Mononuclear cell (primary cell): ENCODE results near the gene COMMD4. TPM values are rescaled to one million over a fixed set of nuclear protein-coding genes. Genes with fewer than 3 reads are reported as not detected.
A peak's percentile ranks its signal among the peaks of the same experiment; 100 is the strongest.
"Not testable (repeated sequence)": the region's sequence is repeated elsewhere in the genome, so short reads cannot be mapped to it uniquely, and the experiment has no call there.

Experiments used
- H3K27me3 ChIP-seq: 2 replicates; pipeline ENCODE4 v1.6.0; 2011; ENCODE audit warnings: low read length, control low read depth; ENCODE audit not compliant: insufficient read depth
- H3K4me1 ChIP-seq: 2 replicates; pipeline ENCODE4 v1.5.1; 2011; ENCODE audit warnings: mild to moderate bottlenecking, low read length, control low read depth; ENCODE audit not compliant: insufficient read depth
- H3K4me3 ChIP-seq: 2 replicates; pipeline ENCODE4 v1.5.1; 2011; ENCODE audit warnings: mild to moderate bottlenecking, low read length, moderate library complexity
- H3K9me3 ChIP-seq: 2 replicates; pipeline ENCODE4 v1.5.1; 2011; ENCODE audit warnings: low read depth, mild to moderate bottlenecking, control low read depth, low read length
- total RNA-seq: library from RNA; depleted of rRNA; stranded (reverse); fragments of >200 nt; gene quantifications from one replicate; pipeline ENCODE4 v1.2.3, GENCODE V29; 2012

The COMMD4 gene
- total RNA-seq, result 8.9 TPM

- H3K27me3 ChIP-seq, result no peaks in the 10 kb centered on the region
- H3K4me3 ChIP-seq, result peak within 1 kb of the TSS; percentile 62
- H3K9me3 ChIP-seq, result no peaks in the 10 kb centered on the region
- H3K4me1 ChIP-seq, result peaks cover 18% of the 10 kb centered on the region
Measured at GRCh38 chr15:75335705-75336355, at the start of gene COMMD4. Gene COMMD4, plus strand, starts transcription at chr15:75336063. Its CDS starts 27 bp downstream, at chr15:75336090.

DNA sequence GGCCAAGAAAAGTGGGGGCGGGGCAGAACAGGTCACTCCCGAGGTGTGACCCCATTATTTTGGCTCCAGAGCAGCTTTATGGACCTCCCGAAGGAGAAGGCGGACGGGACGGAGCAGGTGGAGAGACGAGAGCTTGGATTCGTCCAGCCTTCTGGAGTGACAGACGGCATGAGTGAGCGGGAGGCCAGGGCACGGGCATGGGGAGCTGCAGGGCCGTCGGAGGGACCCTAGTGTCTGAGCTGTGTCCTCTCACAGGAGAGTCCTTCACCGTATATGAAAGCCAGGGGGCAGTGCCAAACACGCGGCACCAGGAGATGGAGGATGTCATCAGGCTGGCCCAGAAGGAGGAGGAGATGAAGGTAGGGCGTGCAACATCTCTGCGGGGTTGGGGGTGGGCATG is 42.2 kb upstream of the COMMD4 start:
- not testable (repeated sequence) for H3K4me3 ChIP-seq, H3K9me3 ChIP-seq, H3K4me1 ChIP-seq, H3K27me3 ChIP-seq

GRCh38 chr15:75298541-75299310 is 37.1 kb upstream of the COMMD4 start:
- not testable (repeated sequence) for H3K4me3 ChIP-seq, H3K4me1 ChIP-seq, H3K9me3 ChIP-seq, H3K27me3 ChIP-seq

DNA sequence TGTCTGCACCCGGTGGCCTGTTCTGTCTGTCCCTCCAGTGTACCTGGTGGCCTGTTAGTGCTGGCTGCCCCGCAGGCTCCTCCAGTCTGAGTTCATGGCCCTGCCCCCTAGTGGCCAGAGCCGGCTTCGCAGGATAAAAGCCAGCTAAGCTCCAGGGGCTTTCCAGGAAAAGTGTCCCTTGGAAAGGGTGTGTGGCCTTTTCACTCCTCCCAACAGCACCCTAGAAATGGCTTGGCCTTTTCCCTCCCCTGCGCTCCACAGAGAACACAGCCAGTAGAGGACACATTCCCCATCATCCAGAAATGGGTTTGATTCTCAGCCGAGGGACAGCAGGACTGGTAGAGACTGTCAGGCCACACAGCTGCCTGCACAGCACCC is 36.6 kb upstream of the COMMD4 start:
- not testable (repeated sequence) for H3K27me3 ChIP-seq, H3K4me3 ChIP-seq, H3K4me1 ChIP-seq, H3K9me3 ChIP-seq

DNA sequence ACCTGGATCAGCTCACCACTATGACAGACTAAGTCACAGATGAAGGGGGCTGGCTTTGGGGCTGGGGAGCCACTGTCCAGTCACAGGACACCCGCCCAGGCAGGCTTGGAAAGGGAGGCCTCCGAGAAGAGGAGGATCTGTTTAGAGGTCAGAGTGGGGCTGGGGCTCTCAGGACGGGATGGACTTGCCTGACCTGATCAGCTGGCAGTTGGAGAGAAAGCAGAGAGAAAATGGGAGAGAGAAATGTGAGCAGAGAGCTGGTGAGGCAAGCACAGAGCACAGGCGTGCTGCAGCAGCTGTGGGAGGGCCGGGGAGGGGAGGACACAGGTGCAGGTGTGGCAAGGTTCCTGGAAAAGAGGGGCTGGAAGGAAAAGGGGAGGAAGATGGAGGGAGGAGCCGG is 35.8 kb upstream of the COMMD4 start:
- not testable (repeated sequence) for H3K27me3 ChIP-seq, H3K4me3 ChIP-seq, H3K4me1 ChIP-seq, H3K9me3 ChIP-seq

DNA sequence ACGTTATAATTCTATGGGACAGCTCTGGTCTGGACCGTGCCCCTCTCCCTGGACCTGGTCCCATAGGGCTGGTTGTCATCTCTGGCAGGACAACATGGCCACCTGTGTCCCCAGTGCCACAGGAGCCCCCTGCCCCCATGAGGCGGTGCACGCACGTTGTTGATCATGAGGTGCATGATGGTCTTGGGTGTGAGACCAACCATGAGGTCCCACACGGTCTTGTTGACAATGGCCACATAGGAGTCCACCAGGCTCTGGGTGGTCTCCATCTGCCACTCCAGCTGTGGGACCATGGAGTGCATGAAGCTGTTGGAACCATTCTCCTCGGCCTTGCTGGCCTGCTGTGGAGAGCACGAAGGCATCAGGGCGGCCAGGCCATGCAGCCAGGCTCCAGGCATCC is 33.5 kb upstream of the COMMD4 start:
- Histone ChIP-seq H3K4me1 (no peaks in the 10 kb centered on the region), H3K27me3 (no peaks in the 10 kb centered on the region), H3K9me3 (no peaks in the 10 kb centered on the region), H3K4me3 (no peak overlapping the region)

DNA sequence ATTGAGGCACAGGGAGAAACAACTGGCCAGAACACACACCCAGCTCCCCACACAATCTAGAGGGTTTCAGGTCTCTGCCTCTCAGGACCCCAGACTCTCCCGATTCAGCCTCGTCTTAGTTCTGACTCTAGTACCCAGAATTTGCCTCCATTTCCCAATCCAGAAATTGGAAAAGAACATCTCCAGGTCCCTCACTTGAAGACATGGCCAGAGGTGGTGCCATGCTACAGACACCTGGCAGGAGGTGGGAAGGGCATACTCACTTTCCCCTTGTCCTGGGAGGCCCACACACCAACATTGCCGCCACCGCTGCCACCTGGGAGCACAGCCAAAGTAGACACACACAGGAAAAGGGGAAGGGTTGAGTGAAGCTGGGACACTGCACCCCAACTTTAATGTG is 33.1 kb upstream of the COMMD4 start:
- H3K27me3 ChIP-seq, H3K4me3 ChIP-seq, H3K4me1 ChIP-seq, H3K9me3 ChIP-seq: not testable (repeated sequence)

GRCh38 chr15:75306188-75306587 is 29.7 kb upstream of the COMMD4 start:
- Histone ChIP-seq H3K4me1 (no peaks in the 10 kb centered on the region), H3K9me3 (no peaks in the 10 kb centered on the region), H3K27me3 (no peaks in the 10 kb centered on the region), H3K4me3 (no peak overlapping the region)

DNA sequence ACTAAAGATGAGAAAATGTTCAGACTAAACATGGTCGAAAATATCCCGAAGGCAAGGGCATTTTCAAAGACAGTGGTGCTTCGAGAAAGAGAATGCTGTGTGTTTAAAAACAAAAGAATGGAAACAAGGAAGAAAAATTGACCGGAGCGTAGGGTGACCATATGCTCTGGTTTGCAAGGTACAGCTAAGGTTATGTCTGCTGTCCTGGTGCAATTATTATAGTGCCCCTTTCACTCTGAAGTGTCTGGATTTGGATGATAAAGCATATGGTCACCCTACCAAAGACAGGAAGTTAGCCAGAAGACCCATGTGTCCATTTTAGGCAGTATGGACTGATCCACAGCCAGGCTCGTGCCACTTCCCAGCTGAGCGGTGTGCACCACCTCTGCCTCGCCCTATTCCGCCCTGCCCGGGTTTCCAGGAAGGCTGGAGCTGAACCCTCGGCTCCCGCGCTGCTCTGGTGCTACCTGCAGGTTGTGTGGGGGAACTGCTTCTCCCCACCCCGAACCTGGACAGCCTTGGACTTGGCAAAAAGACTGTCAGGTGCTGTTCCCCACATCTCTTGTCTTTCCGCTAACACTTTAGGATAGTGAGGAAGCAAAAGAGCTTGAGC is 28.0 kb upstream of the COMMD4 start:
- no peaks in the 10 kb centered on the region for H3K9me3 ChIP-seq
- no peaks in the 10 kb centered on the region for H3K27me3 ChIP-seq
- H3K4me3 ChIP-seq, result no peak overlapping the region
- H3K4me1 ChIP-seq, result no peaks in the 10 kb centered on the region

GRCh38 chr15:75309711-75310110 is 26.2 kb upstream of the COMMD4 start:
- H3K27me3 ChIP-seq, result no peaks in the 10 kb centered on the region
- H3K9me3 ChIP-seq, result no peaks in the 10 kb centered on the region
- H3K4me3 ChIP-seq, result no peak overlapping the region
- no peaks in the 10 kb centered on the region for H3K4me1 ChIP-seq

DNA sequence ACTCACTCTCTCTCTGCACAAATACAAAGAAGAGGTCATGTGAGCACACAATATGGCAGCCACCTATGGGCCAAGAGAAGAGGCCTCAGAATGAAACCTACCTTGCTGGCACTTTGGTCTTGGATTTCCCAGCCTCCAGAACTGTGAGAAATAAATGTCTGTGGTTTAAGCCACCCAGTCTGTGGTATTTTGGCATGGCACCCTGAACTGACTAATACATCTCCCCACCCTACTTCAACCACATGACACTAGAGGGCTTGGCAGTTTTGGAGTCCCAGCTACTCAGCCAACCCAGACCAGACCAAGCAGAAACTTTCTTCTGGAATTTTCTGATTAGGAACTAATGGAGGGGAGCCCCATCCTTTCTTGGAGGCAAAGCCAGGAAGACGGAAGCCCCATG is 23.3 kb upstream of the COMMD4 start:
- H3K9me3 ChIP-seq, H3K4me1 ChIP-seq, H3K27me3 ChIP-seq, H3K4me3 ChIP-seq: not testable (repeated sequence)

DNA sequence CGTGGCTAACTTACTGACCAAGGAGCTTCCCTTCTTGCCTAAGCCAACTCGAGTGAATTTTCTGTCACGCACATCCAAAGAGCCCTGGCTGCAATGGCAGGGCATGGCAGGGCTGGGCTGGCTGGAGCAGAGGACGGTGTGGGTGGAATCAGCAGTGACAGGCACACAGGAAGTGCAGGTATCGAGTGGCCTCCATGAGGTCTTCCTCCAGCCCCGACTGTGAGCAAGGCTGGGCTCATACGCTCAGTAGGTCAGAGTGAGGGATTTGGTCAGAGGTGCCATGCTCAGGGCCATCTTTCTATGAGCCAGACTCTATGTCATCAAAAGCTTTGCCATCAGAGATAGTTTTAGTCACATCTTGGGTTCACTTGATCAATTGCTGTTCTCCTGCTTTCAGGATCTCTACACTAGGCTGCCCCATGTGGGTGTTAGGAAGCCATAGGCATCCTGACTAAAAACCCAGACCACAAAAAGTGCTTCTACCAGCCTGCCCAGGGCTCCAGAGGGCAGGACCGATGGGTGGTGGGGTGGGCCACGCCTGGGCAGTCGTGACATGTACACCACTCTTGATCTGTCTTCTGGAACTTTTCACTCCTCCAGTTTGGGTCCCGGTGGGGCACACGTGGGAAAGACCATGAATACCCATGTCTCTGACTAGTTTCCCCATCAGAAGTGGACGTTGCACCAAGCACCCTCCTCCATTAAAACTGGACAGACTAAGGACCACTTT is 22.6 kb upstream of the COMMD4 start:
- no peaks in the 10 kb centered on the region for H3K4me1 ChIP-seq
- H3K4me3 ChIP-seq, result no peak overlapping the region
- no peaks in the 10 kb centered on the region for H3K27me3 ChIP-seq
- H3K9me3 ChIP-seq, result no peaks in the 10 kb centered on the region

- no peaks in the 10 kb centered on the region for H3K4me1 ChIP-seq
- H3K9me3 ChIP-seq, result no peaks in the 10 kb centered on the region
- no peaks in the 10 kb centered on the region for H3K27me3 ChIP-seq
- no peak overlapping the region for H3K4me3 ChIP-seq
Measured at GRCh38 chr15:75314552-75315290, 21.1 kb upstream of the COMMD4 start.

DNA sequence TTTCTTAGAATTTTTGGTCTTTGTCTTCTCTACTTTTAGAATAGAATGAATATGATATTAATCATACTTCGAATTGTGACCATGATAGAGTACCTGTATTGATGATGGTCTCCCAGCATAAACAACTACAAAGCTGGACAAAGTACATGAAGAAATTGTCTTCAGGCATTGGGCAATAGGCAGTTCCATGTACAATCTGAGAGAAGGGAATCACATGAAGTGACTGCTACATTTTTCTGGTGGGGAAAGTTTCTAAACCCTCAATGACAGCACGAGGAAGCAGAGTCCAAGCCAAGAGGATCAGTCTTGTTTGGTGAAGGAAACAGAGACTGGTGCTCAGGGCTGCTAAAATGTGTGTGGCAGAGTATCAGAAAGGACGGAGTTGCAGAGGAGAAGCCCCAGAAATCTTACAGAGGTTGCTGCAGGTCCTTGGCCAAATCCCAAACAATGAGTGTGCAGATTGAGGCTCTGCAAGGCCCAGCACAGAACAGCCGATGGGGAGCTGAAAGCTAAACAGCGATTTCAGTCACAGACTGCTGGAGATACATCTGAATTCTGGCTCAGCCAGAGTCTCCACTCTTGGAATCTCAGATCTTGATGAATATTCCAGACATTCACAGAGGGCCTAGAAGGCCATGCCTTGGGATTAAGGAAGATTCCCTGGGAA is 16.5 kb upstream of the COMMD4 start:
- H3K4me3 ChIP-seq, H3K9me3 ChIP-seq, H3K4me1 ChIP-seq, H3K27me3 ChIP-seq: not testable (repeated sequence)
